GM19351 (cell line): Measurements from ENCODE around the gene USP17L11.
"Not testable (repeated sequence)": the region's sequence is repeated elsewhere in the genome, so short reads cannot be mapped to it uniquely, and the experiment has no call there.

Source experiments
- ATAC-seq: cut with Tn5 transposase; IDR thresholded peaks from one replicate; pipeline ENCODE4 v1.9.1; 2021; ENCODE audit warnings: mild to moderate bottlenecking, moderate library complexity; ENCODE audit not compliant: unreplicated experiment

USP17L11 gene

GRCh38 chr4:9215105-9215504, at the start of gene USP17L11:
TSS of gene USP17L11 (plus strand) at chr4:9215405. CDS start at chr4:9215405, 0 bp downstream.
- not testable (repeated sequence) for ATAC-seq

- not testable (repeated sequence) for ATAC-seq
These were observed 49.2 kb upstream of the USP17L11 start for GRCh38 chr4:9165990-9166389.

GRCh38 chr4:9169791-9170459, 45.3 kb upstream of the USP17L11 start, which contains the start of gene FAM90A26:
TSS of gene FAM90A26 (plus strand) at chr4:9170409. CDS start at chr4:9173173, 2,764 bp downstream.
- not testable (repeated sequence) for ATAC-seq

- ATAC-seq = not testable (repeated sequence)
These were observed 4.8 kb upstream of the USP17L11 start, which contains the start of gene USP17L10 for GRCh38 chr4:9210357-9210756. TSS of gene USP17L10 (plus strand) at chr4:9210657. CDS start at chr4:9210657, 0 bp downstream.

- not testable (repeated sequence) for ATAC-seq
These were observed 504 bp upstream of the USP17L11 start for GRCh38 chr4:9214701-9215100.

GRCh38 chr4:9219852-9220251, 4.6 kb downstream of the USP17L11 start, which contains the start of gene USP17L12:
TSS of gene USP17L12 (plus strand) at chr4:9220152. CDS start at chr4:9220152, 0 bp downstream.
- not testable (repeated sequence) for ATAC-seq

- ATAC-seq = not testable (repeated sequence)
These were observed 9.4 kb downstream of the USP17L11 start, which contains the start of gene USP17L13 for GRCh38 chr4:9224596-9224995. TSS of gene USP17L13 (plus strand) at chr4:9224896. CDS start at chr4:9224896, 0 bp downstream.

GRCh38 chr4:9230249-9230648, 15.0 kb downstream of the USP17L11 start:
- ATAC-seq = not testable (repeated sequence)

GRCh38 chr4:9234085-9234484, 18.9 kb downstream of the USP17L11 start, which contains the start of gene USP17L15:
TSS of gene USP17L15 (plus strand) at chr4:9234385. CDS start at chr4:9234385, 0 bp downstream.
- ATAC-seq = not testable (repeated sequence)

GRCh38 chr4:9238461-9238860, 23.3 kb downstream of the USP17L11 start:
- not testable (repeated sequence) for ATAC-seq

- ATAC-seq = not testable (repeated sequence)
These were observed 28.4 kb downstream of the USP17L11 start, which contains the start of gene USP17L17 for GRCh38 chr4:9243579-9243978. TSS of gene USP17L17 (plus strand) at chr4:9243879. CDS start at chr4:9243879, 0 bp downstream.

GRCh38 chr4:9247953-9248680, 32.9 kb downstream of the USP17L11 start, which contains the start of gene USP17L18:
TSS of gene USP17L18 (plus strand) at chr4:9248630. CDS start at chr4:9248630, 0 bp downstream.
- not testable (repeated sequence) for ATAC-seq

- ATAC-seq = not testable (repeated sequence)
These were observed 37.9 kb downstream of the USP17L11 start, which contains the start of gene USP17L19 for GRCh38 chr4:9253078-9253477. TSS of gene USP17L19 (plus strand) at chr4:9253378. CDS start at chr4:9253378, 0 bp downstream.

GRCh38 chr4:9257824-9258223, 42.6 kb downstream of the USP17L11 start, which contains the start of gene USP17L20:
TSS of gene USP17L20 (plus strand) at chr4:9258124. CDS start at chr4:9258124, 0 bp downstream.
- ATAC-seq = not testable (repeated sequence)

GRCh38 chr4:9262572-9262971, 47.4 kb downstream of the USP17L11 start, which contains the start of gene USP17L21:
TSS of gene USP17L21 (plus strand) at chr4:9262872. CDS start at chr4:9262872, 0 bp downstream.
- ATAC-seq = not testable (repeated sequence)
